Body of pancreas (tissue), 4 donors: ENCODE results near the gene SFXN5.

Experiments
- POLR2A ChIP-seq, 3 donors: fragments of 450-650 bp; IDR thresholded peaks; one replicate each; pipeline ENCODE4 v1.6.1; 2016; ENCODE audit warnings: antibody characterized with exemption in 3 of 3, mild to moderate bottlenecking in 2 of 3
- TF ChIP-seq, protein P1 (sequence below), 7 experiments: fragments of 450-650 bp in 4 of 7; fragments of 200-600 bp in 3 of 7; sonication (generic) in 3 of 7; IDR thresholded peaks; one replicate each; pipeline ENCODE4 v1.5.1; 2016 to 2019; ENCODE audit warnings: antibody characterized with exemption in 7 of 7

- TF ChIP-seq, protein P1, sequence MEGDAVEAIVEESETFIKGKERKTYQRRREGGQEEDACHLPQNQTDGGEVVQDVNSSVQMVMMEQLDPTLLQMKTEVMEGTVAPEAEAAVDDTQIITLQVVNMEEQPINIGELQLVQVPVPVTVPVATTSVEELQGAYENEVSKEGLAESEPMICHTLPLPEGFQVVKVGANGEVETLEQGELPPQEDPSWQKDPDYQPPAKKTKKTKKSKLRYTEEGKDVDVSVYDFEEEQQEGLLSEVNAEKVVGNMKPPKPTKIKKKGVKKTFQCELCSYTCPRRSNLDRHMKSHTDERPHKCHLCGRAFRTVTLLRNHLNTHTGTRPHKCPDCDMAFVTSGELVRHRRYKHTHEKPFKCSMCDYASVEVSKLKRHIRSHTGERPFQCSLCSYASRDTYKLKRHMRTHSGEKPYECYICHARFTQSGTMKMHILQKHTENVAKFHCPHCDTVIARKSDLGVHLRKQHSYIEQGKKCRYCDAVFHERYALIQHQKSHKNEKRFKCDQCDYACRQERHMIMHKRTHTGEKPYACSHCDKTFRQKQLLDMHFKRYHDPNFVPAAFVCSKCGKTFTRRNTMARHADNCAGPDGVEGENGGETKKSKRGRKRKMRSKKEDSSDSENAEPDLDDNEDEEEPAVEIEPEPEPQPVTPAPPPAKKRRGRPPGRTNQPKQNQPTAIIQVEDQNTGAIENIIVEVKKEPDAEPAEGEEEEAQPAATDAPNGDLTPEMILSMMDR (IDR thresholded peaks at IDR 0.05) = no peak
- no peak for TF ChIP-seq POLR2A (IDR thresholded peaks at IDR 0.05)
Measured at GRCh38 chr2:72917138-72917876, 154.2 kb downstream of the SFXN5 start, which contains the start of gene EMX1.
